Activated naive CD4-positive, alpha-beta T cell treated with anti-CD3 and anti-CD28 coated beads, Interleukin-2, amount 10 ng/mL, durations not matched to agents 7 days and 5 days (primary cell): ENCODE data around the gene MIPOL1.
"Not testable (repeated sequence)": the region's sequence is repeated elsewhere in the genome, so short reads cannot be mapped to it uniquely, and the experiment has no call there.

Source experiments
- CTCF ChIA-PET: fragments of 350-600 bp; sonication (Branson Sonifier 250); formaldehyde crosslinking; loops from one replicate; lab custom pipeline; 2021; ENCODE audit warnings: antibody characterized with exemption; lab: Charles Lee
- DNase-seq: peaks from one replicate; pipeline ENCODE4 v3.0.0-alpha.2; 2020
- H3K27ac Mint-ChIP-seq: one replicate; pipeline ENCODE4 v1.8.0; 2021; ENCODE audit warnings: mild to moderate bottlenecking, moderate library complexity, mixed read lengths
- H3K27me3 Mint-ChIP-seq: one replicate; pipeline ENCODE4 v1.8.0; 2021; ENCODE audit warnings: mild to moderate bottlenecking, mixed read lengths
- H3K36me3 Mint-ChIP-seq: one replicate; pipeline ENCODE4 v1.8.0; 2021; ENCODE audit warnings: mixed read lengths
- H3K4me1 Mint-ChIP-seq: one replicate; pipeline ENCODE4 v1.8.0; 2021; ENCODE audit warnings: mixed read lengths
- H3K4me3 Mint-ChIP-seq: one replicate; pipeline ENCODE4 v1.8.0; 2021; ENCODE audit warnings: mild to moderate bottlenecking, moderate library complexity, mixed read lengths
- H3K9me3 Mint-ChIP-seq: one replicate; pipeline ENCODE4 v1.8.0; 2021; ENCODE audit warnings: mixed read lengths

The MIPOL1 gene

GRCh38 chr14:37397157-37397940 lies 199.6 kb downstream of the MIPOL1 start:
- H3K27ac Mint-ChIP-seq, H3K36me3 Mint-ChIP-seq, DNase-seq, H3K27me3 Mint-ChIP-seq, CTCF ChIA-PET, H3K4me1 Mint-ChIP-seq, H3K4me3 Mint-ChIP-seq: not testable (repeated sequence)
- H3K9me3 Mint-ChIP-seq: peaks cover 26% of the 10 kb centered on the region

- no peak for DNase-seq
- H3K9me3 Mint-ChIP-seq: peaks cover 26% of the 10 kb centered on the region
- H3K4me1 Mint-ChIP-seq: no peaks in the 10 kb centered on the region
- no peaks in the 10 kb centered on the region for H3K36me3 Mint-ChIP-seq
- CTCF ChIA-PET: no interaction called here
- H3K27me3 Mint-ChIP-seq: no peaks in the 10 kb centered on the region
- H3K4me3 Mint-ChIP-seq: no peak overlapping the region
- no peak overlapping the region for H3K27ac Mint-ChIP-seq
Measured at GRCh38 chr14:37397941-37398215, 200.1 kb downstream of the MIPOL1 start.

- no peak for DNase-seq
- Mint-ChIP-seq H3K4me3 (no peak overlapping the region), H3K9me3 (peaks cover 26% of the 10 kb centered on the region), H3K36me3 (no peaks in the 10 kb centered on the region), H3K4me1 (no peaks in the 10 kb centered on the region), H3K27ac (no peak overlapping the region), H3K27me3 (no peaks in the 10 kb centered on the region)
- CTCF ChIA-PET: no interaction called here
Measured at GRCh38 chr14:37399517-37399916, 201.8 kb downstream of the MIPOL1 start.

- no peak overlapping the region for H3K27ac Mint-ChIP-seq
- H3K36me3 Mint-ChIP-seq: no peaks in the 10 kb centered on the region
- peaks cover 22% of the 10 kb centered on the region for H3K9me3 Mint-ChIP-seq
- no peaks in the 10 kb centered on the region for H3K27me3 Mint-ChIP-seq
- no peak for DNase-seq
- H3K4me3 Mint-ChIP-seq: no peak overlapping the region
- CTCF ChIA-PET: no interaction called here
- H3K4me1 Mint-ChIP-seq: no peaks in the 10 kb centered on the region
Measured at GRCh38 chr14:37401093-37401492, 203.4 kb downstream of the MIPOL1 start.

- CTCF ChIA-PET: no interaction called here
- H3K27ac Mint-ChIP-seq: no peak overlapping the region
- H3K4me3 Mint-ChIP-seq: no peak overlapping the region
- no peaks in the 10 kb centered on the region for H3K4me1 Mint-ChIP-seq
- no peaks in the 10 kb centered on the region for H3K36me3 Mint-ChIP-seq
- peaks cover 5% of the 10 kb centered on the region for H3K9me3 Mint-ChIP-seq
- no peak for DNase-seq
- H3K27me3 Mint-ChIP-seq: no peaks in the 10 kb centered on the region
Measured at GRCh38 chr14:37403626-37404025, 205.9 kb downstream of the MIPOL1 start.

- Mint-ChIP-seq H3K27ac (no peak overlapping the region), H3K27me3 (no peaks in the 10 kb centered on the region), H3K4me3 (no peak overlapping the region), H3K36me3 (no peaks in the 10 kb centered on the region), H3K4me1 (no peaks in the 10 kb centered on the region), H3K9me3 (no peaks in the 10 kb centered on the region)
- DNase-seq: no peak
- CTCF ChIA-PET: no interaction called here
Measured at GRCh38 chr14:37406095-37406494, 208.4 kb downstream of the MIPOL1 start.

GRCh38 chr14:37411079-37411735 lies 213.5 kb downstream of the MIPOL1 start:
- Mint-ChIP-seq H3K4me1 (no peaks in the 10 kb centered on the region), H3K27me3 (no peaks in the 10 kb centered on the region)
- CTCF ChIA-PET: interaction anchor here (0.6 kb wide), 1 partner anchor 181 kb away, joined by 3 read pairs; no protein-coding TSS in a partner anchor

GRCh38 chr14:37413050-37413449 lies 215.3 kb downstream of the MIPOL1 start:
- Mint-ChIP-seq H3K36me3 (no peaks in the 10 kb centered on the region), H3K27ac (no peak overlapping the region), H3K27me3 (no peaks in the 10 kb centered on the region), H3K4me1 (no peaks in the 10 kb centered on the region), H3K9me3 (peaks cover 3% of the 10 kb centered on the region), H3K4me3 (no peak overlapping the region)
- DNase-seq: no peak
- CTCF ChIA-PET: no interaction called here

More at GRCh38 chr14:37411079-37411735, 213.5 kb downstream of the MIPOL1 start:
- Mint-ChIP-seq H3K27ac (no peak overlapping the region), H3K4me3 (no peak overlapping the region), H3K9me3 (peaks cover 1% of the 10 kb centered on the region), H3K36me3 (no peaks in the 10 kb centered on the region)
- DNase-seq: no peak

- no peak overlapping the region for H3K4me3 Mint-ChIP-seq
- H3K9me3 Mint-ChIP-seq: peaks cover 3% of the 10 kb centered on the region
- no peak overlapping the region for H3K27ac Mint-ChIP-seq
- H3K27me3 Mint-ChIP-seq: no peaks in the 10 kb centered on the region
- no peak for DNase-seq
- H3K4me1 Mint-ChIP-seq: no peaks in the 10 kb centered on the region
- CTCF ChIA-PET: no interaction called here
- no peaks in the 10 kb centered on the region for H3K36me3 Mint-ChIP-seq
Measured at GRCh38 chr14:37413504-37414003, 215.8 kb downstream of the MIPOL1 start.

- H3K27me3 Mint-ChIP-seq: no peaks in the 10 kb centered on the region
- CTCF ChIA-PET: no interaction called here
- DNase-seq: no peak
- no peaks in the 10 kb centered on the region for H3K4me1 Mint-ChIP-seq
- no peak overlapping the region for H3K27ac Mint-ChIP-seq
- H3K36me3 Mint-ChIP-seq: no peaks in the 10 kb centered on the region
- peaks cover 3% of the 10 kb centered on the region for H3K9me3 Mint-ChIP-seq
- no peak overlapping the region for H3K4me3 Mint-ChIP-seq
Measured at GRCh38 chr14:37416264-37416663, 218.5 kb downstream of the MIPOL1 start.

GRCh38 chr14:37417151-37417550 lies 219.4 kb downstream of the MIPOL1 start:
- Mint-ChIP-seq H3K27me3 (no peaks in the 10 kb centered on the region), H3K4me3 (no peak overlapping the region), H3K9me3 (peaks cover 3% of the 10 kb centered on the region), H3K27ac (no peak overlapping the region), H3K36me3 (no peaks in the 10 kb centered on the region), H3K4me1 (no peaks in the 10 kb centered on the region)
- CTCF ChIA-PET: no interaction called here
- DNase-seq: no peak

- no peak overlapping the region for H3K27ac Mint-ChIP-seq
- CTCF ChIA-PET: no interaction called here
- H3K36me3 Mint-ChIP-seq: no peaks in the 10 kb centered on the region
- DNase-seq: no peak
- H3K4me3 Mint-ChIP-seq: no peak overlapping the region
- peaks cover 3% of the 10 kb centered on the region for H3K9me3 Mint-ChIP-seq
- no peaks in the 10 kb centered on the region for H3K27me3 Mint-ChIP-seq
- H3K4me1 Mint-ChIP-seq: no peaks in the 10 kb centered on the region
Measured at GRCh38 chr14:37417833-37418232, 220.1 kb downstream of the MIPOL1 start.

GRCh38 chr14:37420622-37421021 lies 222.9 kb downstream of the MIPOL1 start:
- H3K9me3 Mint-ChIP-seq: peaks cover 2% of the 10 kb centered on the region
- no peaks in the 10 kb centered on the region for H3K27me3 Mint-ChIP-seq
- H3K36me3 Mint-ChIP-seq: no peaks in the 10 kb centered on the region
- no peak overlapping the region for H3K4me3 Mint-ChIP-seq
- CTCF ChIA-PET: no interaction called here
- H3K4me1 Mint-ChIP-seq: no peaks in the 10 kb centered on the region
- no peak for DNase-seq
- H3K27ac Mint-ChIP-seq: no peak overlapping the region

- CTCF ChIA-PET: no interaction called here
- Mint-ChIP-seq H3K27ac (no peak overlapping the region), H3K27me3 (no peaks in the 10 kb centered on the region), H3K9me3 (no peaks in the 10 kb centered on the region), H3K36me3 (no peaks in the 10 kb centered on the region), H3K4me3 (no peak overlapping the region), H3K4me1 (no peaks in the 10 kb centered on the region)
- DNase-seq: no peak
Measured at GRCh38 chr14:37422319-37422718, 224.6 kb downstream of the MIPOL1 start.

GRCh38 chr14:37422748-37423147 lies 225.0 kb downstream of the MIPOL1 start:
- H3K4me3 Mint-ChIP-seq: no peak overlapping the region
- no peaks in the 10 kb centered on the region for H3K4me1 Mint-ChIP-seq
- H3K9me3 Mint-ChIP-seq: no peaks in the 10 kb centered on the region
- DNase-seq: no peak
- H3K27me3 Mint-ChIP-seq: no peaks in the 10 kb centered on the region
- no peaks in the 10 kb centered on the region for H3K36me3 Mint-ChIP-seq
- CTCF ChIA-PET: no interaction called here
- no peak overlapping the region for H3K27ac Mint-ChIP-seq
